Measurements from ENCODE around the gene ARHGEF19.

ARHGEF19 gene

GRCh38 chr1:16235347-16235746 is 22.9 kb upstream of the ARHGEF19 start:
- no peaks in the 10 kb centered on the region for H3K9me3 ChIP-seq (ENCODE audit: control insufficient read depth in 1 of 2, low read length in 2 of 2)
- H3K9ac ChIP-seq (ENCODE audit: low read depth in 1 of 2, low read length in 2 of 2): no peak overlapping the region
- peaks cover 0 to 2% of the 10 kb centered on the region in 2 donors for H3K36me3 ChIP-seq (ENCODE audit: control insufficient read depth in 1 of 2, insufficient read depth in 2 of 2, low read length in 2 of 2)
- no peaks in the 10 kb centered on the region for H3K27me3 ChIP-seq (ENCODE audit: control insufficient read depth in 1 of 2, insufficient read depth in 2 of 2, low read length in 2 of 2)
- H3K27ac ChIP-seq (ENCODE audit: low read depth, low read length): no peak overlapping the region
- H3K4me3 ChIP-seq (ENCODE audit: low read depth in 1 of 2, low read length in 2 of 2): no peak overlapping the region
- H3K4me1 ChIP-seq (ENCODE audit: control insufficient read depth in 1 of 2, insufficient read depth in 2 of 2, low read length in 2 of 2): peaks cover 13 to 18% of the 10 kb centered on the region in 2 donors

- Histone ChIP-seq H3K4me1 (ENCODE audit: control insufficient read depth in 1 of 2, insufficient read depth in 2 of 2, low read length in 2 of 2) (peaks cover 13 to 18% of the 10 kb centered on the region in 2 donors), H3K27ac (ENCODE audit: low read depth, low read length) (no peak overlapping the region), H3K9me3 (ENCODE audit: control insufficient read depth in 1 of 2, low read length in 2 of 2) (no peaks in the 10 kb centered on the region), H3K27me3 (ENCODE audit: control insufficient read depth in 1 of 2, insufficient read depth in 2 of 2, low read length in 2 of 2) (no peaks in the 10 kb centered on the region), H3K4me3 (ENCODE audit: low read depth in 1 of 2, low read length in 2 of 2) (no peak overlapping the region), H3K9ac (ENCODE audit: low read depth in 1 of 2, low read length in 2 of 2) (no peak overlapping the region), H3K36me3 (ENCODE audit: control insufficient read depth in 1 of 2, insufficient read depth in 2 of 2, low read length in 2 of 2) (peaks cover 0 to 2% of the 10 kb centered on the region in 2 donors)
These were observed 21.0 kb upstream of the ARHGEF19 start for GRCh38 chr1:16233431-16233830.

GRCh38 chr1:16232316-16232710 is 19.9 kb upstream of the ARHGEF19 start:
- no peak overlapping the region for H3K9ac ChIP-seq (ENCODE audit: low read depth in 1 of 2, low read length in 2 of 2)
- peaks cover 0 to 3% of the 10 kb centered on the region in 2 donors for H3K27me3 ChIP-seq (ENCODE audit: control insufficient read depth in 1 of 2, insufficient read depth in 2 of 2, low read length in 2 of 2)
- H3K4me3 ChIP-seq (ENCODE audit: low read depth in 1 of 2, low read length in 2 of 2): no peak overlapping the region
- peaks cover 0 to 2% of the 10 kb centered on the region in 2 donors for H3K36me3 ChIP-seq (ENCODE audit: control insufficient read depth in 1 of 2, insufficient read depth in 2 of 2, low read length in 2 of 2)
- H3K27ac ChIP-seq (ENCODE audit: low read depth, low read length): no peak overlapping the region
- H3K9me3 ChIP-seq (ENCODE audit: control insufficient read depth in 1 of 2, low read length in 2 of 2): no peaks in the 10 kb centered on the region
- H3K4me1 ChIP-seq (ENCODE audit: control insufficient read depth in 1 of 2, insufficient read depth in 2 of 2, low read length in 2 of 2): peaks cover 8 to 12% of the 10 kb centered on the region in 2 donors

GRCh38 chr1:16231331-16232315 is 19.2 kb upstream of the ARHGEF19 start:
- Histone ChIP-seq H3K27ac (ENCODE audit: low read depth, low read length) (no peak overlapping the region), H3K9me3 (ENCODE audit: control insufficient read depth in 1 of 2, low read length in 2 of 2) (no peaks in the 10 kb centered on the region)

GRCh38 chr1:16230744-16231143 is 18.3 kb upstream of the ARHGEF19 start:
- Histone ChIP-seq H3K9ac (ENCODE audit: low read depth in 1 of 2, low read length in 2 of 2) (no peak overlapping the region), H3K27ac (ENCODE audit: low read depth, low read length) (no peak overlapping the region), H3K4me1 (ENCODE audit: control insufficient read depth in 1 of 2, insufficient read depth in 2 of 2, low read length in 2 of 2) (peaks cover 0 to 4% of the 10 kb centered on the region in 2 donors), H3K4me3 (ENCODE audit: low read depth in 1 of 2, low read length in 2 of 2) (no peak overlapping the region), H3K36me3 (ENCODE audit: control insufficient read depth in 1 of 2, insufficient read depth in 2 of 2, low read length in 2 of 2) (peaks cover 0 to 2% of the 10 kb centered on the region in 2 donors), H3K27me3 (ENCODE audit: control insufficient read depth in 1 of 2, insufficient read depth in 2 of 2, low read length in 2 of 2) (peaks cover 0 to 10% of the 10 kb centered on the region in 2 donors), H3K9me3 (ENCODE audit: control insufficient read depth in 1 of 2, low read length in 2 of 2) (no peaks in the 10 kb centered on the region)

More at GRCh38 chr1:16231331-16232315, 19.2 kb upstream of the ARHGEF19 start:
- Histone ChIP-seq H3K9ac (ENCODE audit: low read depth in 1 of 2, low read length in 2 of 2) (no peak overlapping the region), H3K4me1 (ENCODE audit: control insufficient read depth in 1 of 2, insufficient read depth in 2 of 2, low read length in 2 of 2) (peaks cover 5 to 9% of the 10 kb centered on the region in 2 donors), H3K27me3 (ENCODE audit: control insufficient read depth in 1 of 2, insufficient read depth in 2 of 2, low read length in 2 of 2) (peaks cover 0 to 7% of the 10 kb centered on the region in 2 donors), H3K4me3 (ENCODE audit: low read depth in 1 of 2, low read length in 2 of 2) (no peak overlapping the region), H3K36me3 (ENCODE audit: control insufficient read depth in 1 of 2, insufficient read depth in 2 of 2, low read length in 2 of 2) (peaks cover 0 to 2% of the 10 kb centered on the region in 2 donors)

- Histone ChIP-seq H3K36me3 (ENCODE audit: control insufficient read depth in 1 of 2, insufficient read depth in 2 of 2, low read length in 2 of 2) (peaks cover 0 to 2% of the 10 kb centered on the region in 2 donors), H3K4me3 (ENCODE audit: low read depth in 1 of 2, low read length in 2 of 2) (no peak overlapping the region), H3K27ac (ENCODE audit: low read depth, low read length) (no peak overlapping the region)
These were observed 17.7 kb upstream of the ARHGEF19 start for GRCh38 chr1:16229976-16230740.

GRCh38 chr1:16226490-16227179 is 14.2 kb upstream of the ARHGEF19 start:
- H3K36me3 ChIP-seq (ENCODE audit: control insufficient read depth in 1 of 2, insufficient read depth in 2 of 2, low read length in 2 of 2): no peaks in the 10 kb centered on the region
- peaks cover 0 to 10% of the 10 kb centered on the region in 2 donors for H3K27me3 ChIP-seq (ENCODE audit: control insufficient read depth in 1 of 2, insufficient read depth in 2 of 2, low read length in 2 of 2)
- H3K27ac ChIP-seq (ENCODE audit: low read depth, low read length): peak overlapping the region; percentile 25
- peaks cover 0 to 4% of the 10 kb centered on the region in 2 donors for H3K4me1 ChIP-seq (ENCODE audit: control insufficient read depth in 1 of 2, insufficient read depth in 2 of 2, low read length in 2 of 2)
- H3K9ac ChIP-seq (ENCODE audit: low read depth in 1 of 2, low read length in 2 of 2): peak overlapping the region; percentile 10 to 54
- no peaks in the 10 kb centered on the region for H3K9me3 ChIP-seq (ENCODE audit: control insufficient read depth in 1 of 2, low read length in 2 of 2)
- peak overlapping the region; percentile 48 to 65 for H3K4me3 ChIP-seq (ENCODE audit: low read depth in 1 of 2, low read length in 2 of 2)

More at GRCh38 chr1:16229976-16230740, 17.7 kb upstream of the ARHGEF19 start:
- H3K9ac ChIP-seq (ENCODE audit: low read depth in 1 of 2, low read length in 2 of 2): no peak overlapping the region
- H3K9me3 ChIP-seq (ENCODE audit: control insufficient read depth in 1 of 2, low read length in 2 of 2): no peaks in the 10 kb centered on the region
- peaks cover 0 to 10% of the 10 kb centered on the region in 2 donors for H3K27me3 ChIP-seq (ENCODE audit: control insufficient read depth in 1 of 2, insufficient read depth in 2 of 2, low read length in 2 of 2)
- H3K4me1 ChIP-seq (ENCODE audit: control insufficient read depth in 1 of 2, insufficient read depth in 2 of 2, low read length in 2 of 2): peaks cover 0 to 4% of the 10 kb centered on the region in 2 donors

GRCh38 chr1:16226129-16226489 is 13.7 kb upstream of the ARHGEF19 start:
- Histone ChIP-seq H3K4me3 (ENCODE audit: low read depth in 1 of 2, low read length in 2 of 2) (peak overlapping the region in 1 of 2 donors; percentile 48), H3K27me3 (ENCODE audit: control insufficient read depth in 1 of 2, insufficient read depth in 2 of 2, low read length in 2 of 2) (peaks cover 0 to 10% of the 10 kb centered on the region in 2 donors), H3K4me1 (ENCODE audit: control insufficient read depth in 1 of 2, insufficient read depth in 2 of 2, low read length in 2 of 2) (peaks cover 0 to 4% of the 10 kb centered on the region in 2 donors), H3K27ac (ENCODE audit: low read depth, low read length) (no peak overlapping the region), H3K9me3 (ENCODE audit: control insufficient read depth in 1 of 2, low read length in 2 of 2) (no peaks in the 10 kb centered on the region), H3K9ac (ENCODE audit: low read depth in 1 of 2, low read length in 2 of 2) (peak overlapping the region; percentile 10 to 43), H3K36me3 (ENCODE audit: control insufficient read depth in 1 of 2, insufficient read depth in 2 of 2, low read length in 2 of 2) (no peaks in the 10 kb centered on the region)

- Histone ChIP-seq H3K27me3 (ENCODE audit: control insufficient read depth in 1 of 2, insufficient read depth in 2 of 2, low read length in 2 of 2) (peaks cover 0 to 10% of the 10 kb centered on the region in 2 donors), H3K9me3 (ENCODE audit: control insufficient read depth in 1 of 2, low read length in 2 of 2) (no peaks in the 10 kb centered on the region), H3K36me3 (ENCODE audit: control insufficient read depth in 1 of 2, insufficient read depth in 2 of 2, low read length in 2 of 2) (no peaks in the 10 kb centered on the region), H3K27ac (ENCODE audit: low read depth, low read length) (no peak overlapping the region), H3K9ac (ENCODE audit: low read depth in 1 of 2, low read length in 2 of 2) (no peak overlapping the region), H3K4me3 (ENCODE audit: low read depth in 1 of 2, low read length in 2 of 2) (no peak overlapping the region), H3K4me1 (ENCODE audit: control insufficient read depth in 1 of 2, insufficient read depth in 2 of 2, low read length in 2 of 2) (peaks cover 8 to 12% of the 10 kb centered on the region in 2 donors)
These were observed 12.0 kb upstream of the ARHGEF19 start for GRCh38 chr1:16224472-16224871.
